ENCODE measurements around the gene MUS81.

DNA sequence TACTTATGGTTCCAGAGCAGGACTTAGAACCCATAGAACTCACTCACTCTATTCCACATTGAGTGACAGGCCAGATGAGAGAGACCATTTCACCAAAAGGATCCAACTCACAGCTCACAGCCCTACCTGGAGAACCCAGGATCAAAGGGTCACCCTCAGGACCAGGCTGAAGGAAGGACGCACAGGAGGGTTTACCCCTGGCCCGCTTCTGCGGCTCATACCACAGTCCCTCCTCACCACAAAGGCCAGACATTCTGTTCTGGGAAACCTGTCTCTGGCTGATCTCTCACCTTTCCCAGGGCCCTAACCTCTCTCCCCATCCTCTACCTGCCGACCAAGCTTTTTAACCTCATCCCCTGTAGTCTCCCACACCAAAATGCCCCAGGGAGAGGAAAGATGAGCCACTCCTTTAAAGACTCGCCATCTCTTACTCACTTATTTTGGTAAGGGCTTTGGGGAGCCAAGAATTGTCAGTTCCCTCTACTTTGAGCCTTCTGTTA, 35.3 kb downstream of the MUS81 start:
- TF ChIP-seq, protein P1, sequence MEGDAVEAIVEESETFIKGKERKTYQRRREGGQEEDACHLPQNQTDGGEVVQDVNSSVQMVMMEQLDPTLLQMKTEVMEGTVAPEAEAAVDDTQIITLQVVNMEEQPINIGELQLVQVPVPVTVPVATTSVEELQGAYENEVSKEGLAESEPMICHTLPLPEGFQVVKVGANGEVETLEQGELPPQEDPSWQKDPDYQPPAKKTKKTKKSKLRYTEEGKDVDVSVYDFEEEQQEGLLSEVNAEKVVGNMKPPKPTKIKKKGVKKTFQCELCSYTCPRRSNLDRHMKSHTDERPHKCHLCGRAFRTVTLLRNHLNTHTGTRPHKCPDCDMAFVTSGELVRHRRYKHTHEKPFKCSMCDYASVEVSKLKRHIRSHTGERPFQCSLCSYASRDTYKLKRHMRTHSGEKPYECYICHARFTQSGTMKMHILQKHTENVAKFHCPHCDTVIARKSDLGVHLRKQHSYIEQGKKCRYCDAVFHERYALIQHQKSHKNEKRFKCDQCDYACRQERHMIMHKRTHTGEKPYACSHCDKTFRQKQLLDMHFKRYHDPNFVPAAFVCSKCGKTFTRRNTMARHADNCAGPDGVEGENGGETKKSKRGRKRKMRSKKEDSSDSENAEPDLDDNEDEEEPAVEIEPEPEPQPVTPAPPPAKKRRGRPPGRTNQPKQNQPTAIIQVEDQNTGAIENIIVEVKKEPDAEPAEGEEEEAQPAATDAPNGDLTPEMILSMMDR (conservative IDR thresholded peaks at IDR 0.05) = no peak
- TF ChIP-seq ZFX (IDR thresholded peaks at IDR 0.05) = no peak
